Peyer's patch (tissue), 4 donors: Measurements from ENCODE around the gene SPINK5.

Source experiments
- CTCF ChIP-seq, 6 experiments: fragments of 450-650 bp in 4 of 6; fragments of 200-600 bp in 2 of 6; sonication (generic) in 1 of 6; IDR thresholded peaks; one replicate each; pipeline ENCODE4 v1.5.1; 2017 to 2019; ENCODE audit warnings: antibody characterized with exemption in 6 of 6, mild to moderate bottlenecking in 3 of 6, moderate library complexity in 1 of 6
- POLR2A ChIP-seq, 2 donors: fragments of 450-650 bp; IDR thresholded peaks; one replicate each; pipeline ENCODE4 v1.5.1; 2017; ENCODE audit warnings: antibody characterized with exemption in 2 of 2, mild to moderate bottlenecking in 2 of 2, moderate library complexity in 2 of 2

- TF ChIP-seq CTCF (IDR thresholded peaks at IDR 0.05) (no peak), POLR2A (IDR thresholded peaks at IDR 0.05) (no peak)
These were observed 56.5 kb downstream of the SPINK5 start for GRCh38 chr5:148120317-148120716.
